Endothelial cell of umbilical vein (primary cell): Measurements from ENCODE around the gene NBR1.

ENCODE experiments used
- MYC ChIP-seq: IDR thresholded peaks from one replicate; pipeline ENCODE4 v1.6.1; 2011; ENCODE audit warnings: mild to moderate bottlenecking, low read depth, low read length
- POLR2AphosphoS5 ChIP-seq: IDR thresholded peaks from 2 replicates; pipeline ENCODE4 v1.6.1; 2012; ENCODE audit warnings: low read depth, mild to moderate bottlenecking, control low read depth, low read length, moderate library complexity; ENCODE audit not compliant: insufficient read depth
- TF ChIP-seq, protein P1 (sequence below), 2 donors: IDR thresholded peaks; 1 replicate in 1 of 2; 2 replicates in 1 of 2; pipeline ENCODE4 v1.5.1; 2011; ENCODE audit warnings: low read length in 2 of 2, mild to moderate bottlenecking in 2 of 2, moderate library complexity in 2 of 2, control low read depth in 1 of 2, inconsistent platforms in 1 of 2, low read depth in 1 of 2; ENCODE audit not compliant: insufficient read depth in 1 of 2; ENCODE audit errors: extremely low read depth in 1 of 2

DNA sequence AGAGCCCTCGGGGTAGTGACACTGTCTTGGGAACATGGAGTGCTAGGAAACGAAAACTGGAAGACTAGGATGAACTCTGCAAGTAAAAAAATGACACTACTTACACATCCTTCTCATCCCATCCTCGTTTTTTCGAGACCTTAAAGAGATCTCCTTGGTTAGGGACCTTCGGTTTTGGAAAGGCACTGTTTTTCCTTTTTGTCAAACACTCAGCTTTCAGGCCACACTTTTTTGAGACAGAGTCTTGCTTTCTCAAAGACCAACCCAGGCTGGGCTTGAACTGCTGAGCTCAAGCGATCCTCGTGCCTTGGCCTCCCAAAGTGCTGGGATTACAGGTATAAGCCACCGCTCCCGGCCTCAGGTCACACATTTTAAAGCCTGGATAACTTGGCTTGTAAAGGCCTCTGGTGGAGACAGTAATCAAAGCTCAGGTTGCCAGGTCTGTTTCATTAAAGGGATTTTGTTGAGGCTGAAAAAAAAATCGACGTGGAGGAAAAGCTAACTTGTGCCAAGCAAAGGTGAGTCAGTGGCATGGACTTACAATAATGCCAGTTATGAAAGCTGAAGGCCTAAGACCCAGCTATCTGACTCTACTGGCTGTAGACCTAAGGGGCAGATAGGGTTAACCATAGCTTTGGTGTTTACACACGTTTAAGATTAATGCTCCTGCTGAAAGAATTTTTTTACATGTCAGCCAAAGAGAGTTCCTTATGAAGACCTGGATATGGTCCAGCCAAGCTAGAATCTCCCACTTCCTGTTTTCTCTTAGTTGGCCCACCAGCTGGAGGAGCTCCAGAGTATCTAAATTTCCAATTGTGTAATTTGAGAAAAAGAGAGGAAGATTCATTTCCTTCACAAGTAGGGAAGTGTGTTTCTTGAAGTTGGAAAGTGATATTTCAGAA is 823 bp downstream of the NBR1 start:
- TF ChIP-seq, protein P1, sequence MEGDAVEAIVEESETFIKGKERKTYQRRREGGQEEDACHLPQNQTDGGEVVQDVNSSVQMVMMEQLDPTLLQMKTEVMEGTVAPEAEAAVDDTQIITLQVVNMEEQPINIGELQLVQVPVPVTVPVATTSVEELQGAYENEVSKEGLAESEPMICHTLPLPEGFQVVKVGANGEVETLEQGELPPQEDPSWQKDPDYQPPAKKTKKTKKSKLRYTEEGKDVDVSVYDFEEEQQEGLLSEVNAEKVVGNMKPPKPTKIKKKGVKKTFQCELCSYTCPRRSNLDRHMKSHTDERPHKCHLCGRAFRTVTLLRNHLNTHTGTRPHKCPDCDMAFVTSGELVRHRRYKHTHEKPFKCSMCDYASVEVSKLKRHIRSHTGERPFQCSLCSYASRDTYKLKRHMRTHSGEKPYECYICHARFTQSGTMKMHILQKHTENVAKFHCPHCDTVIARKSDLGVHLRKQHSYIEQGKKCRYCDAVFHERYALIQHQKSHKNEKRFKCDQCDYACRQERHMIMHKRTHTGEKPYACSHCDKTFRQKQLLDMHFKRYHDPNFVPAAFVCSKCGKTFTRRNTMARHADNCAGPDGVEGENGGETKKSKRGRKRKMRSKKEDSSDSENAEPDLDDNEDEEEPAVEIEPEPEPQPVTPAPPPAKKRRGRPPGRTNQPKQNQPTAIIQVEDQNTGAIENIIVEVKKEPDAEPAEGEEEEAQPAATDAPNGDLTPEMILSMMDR (IDR thresholded peaks at IDR 0.05; ENCODE audit: extremely low read depth in 1 of 2, insufficient read depth in 1 of 2, low read depth in 1 of 2, low read length in 2 of 2): no peak
- TF ChIP-seq POLR2AphosphoS5: peak; percentile 24
- no peak for TF ChIP-seq MYC
